H1 (cell line): ENCODE measurements around the gene EFCAB8. TPM values are rescaled to one million over a fixed set of nuclear protein-coding genes. Genes with fewer than 3 reads are reported as not detected.
"Not testable (repeated sequence)": the region's sequence is repeated elsewhere in the genome, so short reads cannot be mapped to it uniquely, and the experiment has no call there.

Source experiments
- CTCF ChIA-PET: fragments of 300-600 bp; sonication (Branson Sonifier 250); formaldehyde crosslinking; loops from one replicate; lab custom pipeline; 2021; ENCODE audit not compliant: partially characterized antibody; lab: Charles Lee
- POLR2A ChIA-PET: fragments of 300-600 bp; sonication (Branson Sonifier 250); formaldehyde crosslinking; loops from one replicate; lab custom pipeline; 2021; ENCODE audit warnings: inconsistent platforms; ENCODE audit not compliant: partially characterized antibody; lab: Charles Lee
- DNase-seq, 2 experiments: peaks; one replicate each; pipeline versions ENCODE4 v3.0.0 to v3.0.0-alpha.2; 2010 to 2022; ENCODE audit warnings: low spot score in 2 of 2, low read depth in 1 of 2, mixed read lengths in 1 of 2
- FAIRE-seq: peaks from 2 replicates; lab custom pipeline; 2011; peaks lifted over from hg19 to GRCh38; lab: Jason Lieb, UNC
- H2AFZ ChIP-seq: 2 replicates; pipeline ENCODE4 v1.8.1; 2012; ENCODE audit warnings: low read length, inconsistent platforms
- H2AK5ac ChIP-seq: 2 replicates; pipeline ENCODE4 v1.6.1; 2013; ENCODE audit warnings: low read depth, low read length
- H2BK120ac ChIP-seq: replicated peaks from 2 replicates; pipeline ENCODE3; 2013; ENCODE audit warnings: low read depth, low read length, inconsistent platforms
- H2BK12ac ChIP-seq: 2 replicates; pipeline ENCODE4 v1.6.1; 2013; ENCODE audit warnings: low read depth, low read length
- H2BK15ac ChIP-seq: 2 replicates; pipeline ENCODE4 v1.6.1; 2013; ENCODE audit warnings: low read length
- H2BK20ac ChIP-seq: 2 replicates; pipeline ENCODE4 v1.6.1; 2013; ENCODE audit warnings: low read length
- H2BK5ac ChIP-seq: 2 replicates; pipeline ENCODE4 v1.6.1; 2013; ENCODE audit warnings: low read depth, low read length
- H3K14ac ChIP-seq: 2 replicates; pipeline ENCODE4 v1.6.1; 2013; ENCODE audit warnings: inconsistent platforms; ENCODE audit not compliant: insufficient read length
- H3K18ac ChIP-seq: 2 replicates; pipeline ENCODE4 v1.6.1; 2013; ENCODE audit warnings: low read length; ENCODE audit errors: extremely low read depth
- H3K23ac ChIP-seq: 2 replicates; pipeline ENCODE4 v1.6.1; 2013; ENCODE audit warnings: inconsistent platforms; ENCODE audit not compliant: insufficient read length
- H3K23me2 ChIP-seq: 2 replicates; pipeline ENCODE4 v1.6.1; 2013; ENCODE audit warnings: low read depth, low read length
- H3K27ac ChIP-seq: 2 replicates; pipeline ENCODE4 v1.6.1; 2011; ENCODE audit warnings: low read depth, low read length, inconsistent platforms
- H3K27me3 ChIP-seq, 4 experiments: replicated peaks in 1 of 4; 1 replicate in 1 of 4; 2 replicates in 3 of 4; pipeline versions ENCODE4 v1.6.1 to v1.8.1; 2011 to 2013; ENCODE audit warnings: low read length in 3 of 4, mild to moderate bottlenecking in 3 of 4, inconsistent platforms in 2 of 4, mixed read lengths in 2 of 4, moderate library complexity in 1 of 4; ENCODE audit not compliant: control insufficient read depth in 3 of 4, insufficient read depth in 3 of 4; ENCODE audit errors: extremely low read depth in 1 of 4
- H3K36me3 ChIP-seq, 4 experiments: 2 replicates each; pipeline versions ENCODE4 v1.6.1 to v1.8.1; 2011 to 2013; ENCODE audit warnings: mild to moderate bottlenecking in 4 of 4, low read length in 3 of 4, moderate library complexity in 2 of 4, control low read depth in 1 of 4, inconsistent platforms in 1 of 4; ENCODE audit not compliant: insufficient read depth in 4 of 4, control insufficient read depth in 2 of 4
- H3K4ac ChIP-seq: replicated peaks from 2 replicates; pipeline ENCODE3; 2013; ENCODE audit warnings: low read length, low read depth, mixed read lengths, inconsistent platforms; ENCODE audit not compliant: insufficient read length
- H3K4me1 ChIP-seq, 4 experiments: replicated peaks in 1 of 4; 1 replicate in 1 of 4; 2 replicates in 3 of 4; pipeline versions ENCODE4 v1.6.1 to v1.8.1; 2011 to 2013; ENCODE audit warnings: low read length in 3 of 4, inconsistent platforms in 2 of 4, mixed read lengths in 1 of 4; ENCODE audit not compliant: insufficient read depth in 4 of 4, control insufficient read depth in 3 of 4
- H3K4me2 ChIP-seq, 2 experiments: 2 replicates each; pipeline versions ENCODE4 v1.6.1 to v1.8.1; 2011 to 2013; ENCODE audit warnings: low read depth in 2 of 2, low read length in 2 of 2, control low read depth in 1 of 2, inconsistent platforms in 1 of 2, mild to moderate bottlenecking in 1 of 2; ENCODE audit not compliant: insufficient read depth in 1 of 2
- H3K4me3 ChIP-seq, 4 experiments: fragments of 200-600, 300-600 bp in 1 of 4; sonication (generic), shearing (Covaris generic), sonication (Bioruptor Twin) in 1 of 4; 2 replicates each; pipeline versions ENCODE4 v1.5.1 to v1.8.1; 2011 to 2016; ENCODE audit warnings: low read length in 4 of 4, low read depth in 3 of 4, control low read depth in 2 of 4, inconsistent platforms in 2 of 4, mild to moderate bottlenecking in 2 of 4, mixed read lengths in 1 of 4, moderate library complexity in 1 of 4; ENCODE audit not compliant: insufficient read depth in 2 of 4; ENCODE audit errors: extremely low read depth in 1 of 4
- H3K56ac ChIP-seq: replicated peaks from 2 replicates; pipeline ENCODE3; 2013; ENCODE audit warnings: low read depth, mild to moderate bottlenecking, mixed read lengths, low read length, inconsistent platforms; ENCODE audit not compliant: insufficient read length
- H3K79me1 ChIP-seq: 2 replicates; pipeline ENCODE4 v1.6.1; 2013; ENCODE audit warnings: low read depth, low read length, control low read depth
- H3K79me2 ChIP-seq, 2 experiments: 2 replicates each; pipeline versions ENCODE4 v1.6.1 to v1.8.1; 2012 to 2013; ENCODE audit warnings: low read length in 2 of 2, mild to moderate bottlenecking in 2 of 2, inconsistent platforms in 1 of 2; ENCODE audit not compliant: insufficient read depth in 2 of 2, control insufficient read depth in 1 of 2
- H3K9ac ChIP-seq, 4 experiments: replicated peaks in 1 of 4; 1 replicate in 1 of 4; 2 replicates in 3 of 4; pipeline versions ENCODE4 v1.6.1 to v1.8.1; 2011 to 2013; ENCODE audit warnings: low read depth in 3 of 4, low read length in 3 of 4, control low read depth in 2 of 4, mild to moderate bottlenecking in 2 of 4, moderate library complexity in 2 of 4, inconsistent platforms in 1 of 4; ENCODE audit errors: extremely low read depth in 1 of 4
- H3K9me3 ChIP-seq, 2 experiments: 2 replicates each; pipeline versions ENCODE4 v1.6.1 to v1.8.1; 2012 to 2013; ENCODE audit warnings: mild to moderate bottlenecking in 2 of 2, moderate library complexity in 2 of 2, control low read depth in 1 of 2, inconsistent platforms in 1 of 2, low read depth in 1 of 2, low read length in 1 of 2, mixed read lengths in 1 of 2; ENCODE audit not compliant: insufficient read depth in 2 of 2
- H4K20me1 ChIP-seq, 2 experiments: replicated peaks in 1 of 2; 2 replicates each; pipeline versions ENCODE3 to v1.8.1; 2011 to 2013; ENCODE audit warnings: inconsistent platforms in 2 of 2, low read length in 2 of 2, mild to moderate bottlenecking in 1 of 2; ENCODE audit not compliant: insufficient read depth in 2 of 2, control insufficient read depth in 1 of 2
- H4K5ac ChIP-seq: 2 replicates; pipeline ENCODE4 v1.6.1; 2013; ENCODE audit warnings: low read length, low read depth, mixed read lengths, inconsistent platforms; ENCODE audit not compliant: insufficient read length
- H4K8ac ChIP-seq: 2 replicates; pipeline ENCODE4 v1.8.0; 2013; ENCODE audit warnings: mild to moderate bottlenecking, moderate library complexity, low read length, inconsistent platforms; ENCODE audit not compliant: insufficient read depth; ENCODE audit errors: extremely low read depth
- H4K91ac ChIP-seq: replicated peaks from 2 replicates; pipeline ENCODE3; 2013; ENCODE audit warnings: low read length, mixed read lengths, inconsistent platforms; ENCODE audit not compliant: insufficient read length
- WGBS, 2 experiments: shearing (Covaris generic) in 1 of 2; methylation state at CpG; one replicate each; pipeline versions ENCODE4 v1.1.6 to v1.1.7; 2013 to 2015; ENCODE audit warnings: low lambda C conversion rate in 2 of 2, mixed read lengths in 2 of 2, inconsistent platforms in 1 of 2, low coverage in 1 of 2, missing lambda C conversion rate in 1 of 2; ENCODE audit not compliant: insufficient replicate concordance in 2 of 2, insufficient coverage in 1 of 2, insufficient read length in 1 of 2; ENCODE audit errors: extremely low coverage in 1 of 2, missing lambda C conversion rate in 1 of 2; 5-methylcytosine and 5-hydroxymethylcytosine counted together
- polyA plus RNA-seq, 7 experiments: library from polyadenylated mRNA; depleted of rRNA in 3 of 7; stranded (reverse) in 5 of 7; unstranded in 2 of 7; fragments of >200 nt in 5 of 7; fragments of 200-250 nt in 2 of 7; gene quantifications; 1 replicate in 5 of 7; 2 replicates in 1 of 7; 4 replicates in 1 of 7; pipeline versions ENCODE4 v1.2.1 to v1.2.3, GENCODE V29; 2011 to 2013; ENCODE audit warnings: missing spikeins in 2 of 7, mixed read lengths in 2 of 7
- total RNA-seq: library from RNA; stranded (reverse); fragmentation: NEBNext Ultra II Directional; extraction: Animal tissue kit (Norgen Biotek cat#: 25700); gene quantifications from 2 replicates; pipeline ENCODE4 v1.2.1, GENCODE V29; 2021

EFCAB8 gene
- total and polyA plus RNA-seq, 2 of the 8 experiments (the other 6 are each of a cell fraction or from before 2014, with no cell fraction given): 0.06 to 0.20 TPM

DNA sequence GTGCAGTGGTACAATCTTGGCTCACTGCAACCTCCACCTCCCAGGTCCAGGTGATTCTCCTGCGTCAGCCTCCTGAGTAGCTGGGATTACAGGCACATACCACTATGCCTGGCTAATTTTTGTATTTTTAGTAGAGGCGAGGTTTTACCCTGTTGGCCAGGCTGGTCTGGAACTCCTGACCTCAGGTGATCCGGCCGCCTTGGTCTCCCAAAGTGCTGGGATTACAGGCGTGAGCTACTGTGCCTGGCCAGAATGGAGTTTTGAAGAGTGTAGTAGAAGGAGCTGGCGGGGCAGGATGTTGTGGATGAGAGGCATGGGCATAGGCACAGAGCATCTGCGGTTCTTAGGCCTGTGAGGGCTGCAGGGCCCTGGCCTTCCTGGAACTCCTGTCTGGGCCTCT is 46.0 kb downstream of the EFCAB8 start:
- H3K79me2 ChIP-seq, H2BK15ac ChIP-seq, H2BK12ac ChIP-seq, H4K91ac ChIP-seq, H3K18ac ChIP-seq, POLR2A ChIA-PET, H3K4ac ChIP-seq, H2AK5ac ChIP-seq, H2BK120ac ChIP-seq, FAIRE-seq, H4K5ac ChIP-seq, H3K14ac ChIP-seq, H3K23ac ChIP-seq, H3K9ac ChIP-seq, H4K8ac ChIP-seq, H3K56ac ChIP-seq, H3K79me1 ChIP-seq, H3K23me2 ChIP-seq, H2BK5ac ChIP-seq, H3K36me3 ChIP-seq, DNase-seq, H3K27me3 ChIP-seq, H2AFZ ChIP-seq, H3K9me3 ChIP-seq, H3K4me3 ChIP-seq, H4K20me1 ChIP-seq, H3K4me1 ChIP-seq, H3K27ac ChIP-seq, H3K4me2 ChIP-seq, H2BK20ac ChIP-seq: not testable (repeated sequence)
- 87% methylated on average over 6 of the region's 7 CpGs; no CpG with 5 or more reads in 1 of the 2 experiments for WGBS, 2 experiments
- CTCF ChIA-PET: interaction anchor here (0.6 to 3.8 kb wide), 12 partner anchors 19 to 311 kb away, joined by 3 to 26 read pairs (median 4); no protein-coding TSS in a partner anchor
